ENCODE measurements around the gene FAM32A.

GRCh38 chr19:16205205-16206045 lies 20.2 kb downstream of the FAM32A start:
- no peak for TF ChIP-seq CTCF (IDR thresholded peaks at IDR 0.05)
- TF ChIP-seq POLR2A (IDR thresholded peaks at IDR 0.05) = no peak
- TF ChIP-seq POLR2AphosphoS5 (IDR thresholded peaks at IDR 0.05) = no peak

Data from upper lobe of left lung (tissue), 4 donors.